Liver (tissue), 9 donors: ENCODE results near the gene GAPVD1. TPM values are rescaled to one million over a fixed set of nuclear protein-coding genes. Genes with fewer than 3 reads are reported as not detected.
"Not testable (repeated sequence)": the region's sequence is repeated elsewhere in the genome, so short reads cannot be mapped to it uniquely, and the experiment has no call there.

Experiments
- DNase-seq: peaks from one replicate; pipeline ENCODE4 v3.0.0-alpha.2; 2017; ENCODE audit warnings: low spot score
- H3K27ac ChIP-seq, 2 donors: one replicate each; pipeline ENCODE4 v1.7.0; 2013; ENCODE audit warnings: inconsistent platforms in 2 of 2, low read length in 2 of 2, control low read depth in 1 of 2, low read depth in 1 of 2, mild to moderate bottlenecking in 1 of 2
- H3K27me3 ChIP-seq, 4 donors: one replicate each; pipeline versions ENCODE4 v1.6.1 to v1.7.0; 2013; ENCODE audit warnings: low read length in 3 of 4, inconsistent platforms in 1 of 4, mild to moderate bottlenecking in 1 of 4, moderate library complexity in 1 of 4; ENCODE audit not compliant: control insufficient read depth in 4 of 4, insufficient read depth in 4 of 4
- H3K36me3 ChIP-seq, 4 donors: one replicate each; pipeline versions ENCODE4 v1.6.1 to v1.7.0; 2013; ENCODE audit warnings: low read length in 3 of 4, mild to moderate bottlenecking in 3 of 4, low read depth in 1 of 4, moderate library complexity in 1 of 4; ENCODE audit not compliant: control insufficient read depth in 4 of 4, insufficient read depth in 3 of 4
- H3K4me1 ChIP-seq, 4 donors: one replicate each; pipeline versions ENCODE4 v1.6.1 to v1.7.0; 2013; ENCODE audit warnings: low read length in 3 of 4, mild to moderate bottlenecking in 3 of 4, moderate library complexity in 1 of 4; ENCODE audit not compliant: control insufficient read depth in 4 of 4, insufficient read depth in 4 of 4
- H3K4me3 ChIP-seq, 3 donors: one replicate each; pipeline versions ENCODE4 v1.6.1 to v1.7.0; 2013; ENCODE audit warnings: low read length in 3 of 3, control low read depth in 1 of 3, low read depth in 1 of 3, mild to moderate bottlenecking in 1 of 3
- H3K9ac ChIP-seq, 2 donors: one replicate each; pipeline ENCODE4 v1.7.0; 2013; ENCODE audit warnings: low read length in 2 of 2, mild to moderate bottlenecking in 2 of 2, moderate library complexity in 2 of 2, control low read depth in 1 of 2, low read depth in 1 of 2
- H3K9me3 ChIP-seq, 4 donors: one replicate each; pipeline versions ENCODE4 v1.6.1 to v1.7.0; 2013; ENCODE audit warnings: low read length in 3 of 4; ENCODE audit not compliant: control insufficient read depth in 4 of 4
- FOXA1 ChIP-seq: IDR thresholded peaks from 2 replicates; pipeline ENCODE4 v1.6.1; 2016; ENCODE audit warnings: antibody characterized with exemption
- FOXA2 ChIP-seq: IDR thresholded peaks from 2 replicates; pipeline ENCODE4 v1.6.1; 2016; ENCODE audit warnings: antibody characterized with exemption
- GABPA ChIP-seq, 2 donors: IDR thresholded peaks in 1 of 2; conservative IDR thresholded peaks in 1 of 2; 2 replicates each; pipeline ENCODE4 v1.6.1; 2016; ENCODE audit warnings: antibody characterized with exemption in 2 of 2, mild to moderate bottlenecking in 1 of 2, moderate library complexity in 1 of 2
- HNF4A ChIP-seq, 2 donors: conservative IDR thresholded peaks; 2 replicates each; pipeline ENCODE4 v1.6.1; 2016; ENCODE audit warnings: antibody characterized with exemption in 2 of 2, mild to moderate bottlenecking in 2 of 2
- HNF4G ChIP-seq: IDR thresholded peaks from 2 replicates; pipeline ENCODE4 v1.6.1; 2016; ENCODE audit warnings: antibody characterized with exemption
- JUND ChIP-seq, 2 donors: IDR thresholded peaks; 2 replicates each; pipeline ENCODE4 v1.6.1; 2016; ENCODE audit warnings: antibody characterized with exemption in 2 of 2
- MAX ChIP-seq: IDR thresholded peaks from 2 replicates; pipeline ENCODE4 v1.6.1; 2016; ENCODE audit warnings: antibody characterized with exemption
- NR2F2 ChIP-seq: IDR thresholded peaks from 2 replicates; pipeline ENCODE4 v1.6.1; 2016; ENCODE audit warnings: antibody characterized with exemption
- RAD21 ChIP-seq, 2 donors: IDR thresholded peaks; 2 replicates each; pipeline ENCODE4 v1.6.1; 2016; ENCODE audit warnings: antibody characterized with exemption in 2 of 2, mild to moderate bottlenecking in 2 of 2
- REST ChIP-seq: IDR thresholded peaks from 2 replicates; pipeline ENCODE4 v1.6.1; 2016; ENCODE audit warnings: antibody characterized with exemption, mild to moderate bottlenecking
- RXRA ChIP-seq, 2 donors: IDR thresholded peaks; 2 replicates each; pipeline ENCODE4 v1.6.1; 2017 to 2018; ENCODE audit warnings: antibody characterized with exemption in 2 of 2, mild to moderate bottlenecking in 1 of 2
- SP1 ChIP-seq: IDR thresholded peaks from 2 replicates; pipeline ENCODE4 v1.6.1; 2018; ENCODE audit warnings: antibody characterized with exemption, mild to moderate bottlenecking
- TAF1 ChIP-seq: conservative IDR thresholded peaks from 2 replicates; pipeline ENCODE4 v1.6.1; 2016; ENCODE audit warnings: antibody characterized with exemption, mild to moderate bottlenecking
- YY1 ChIP-seq: IDR thresholded peaks from 2 replicates; pipeline ENCODE4 v1.6.1; 2016; ENCODE audit warnings: antibody characterized with exemption, mild to moderate bottlenecking
- ZBTB33 ChIP-seq: IDR thresholded peaks from 2 replicates; pipeline ENCODE4 v1.6.1; 2016; ENCODE audit warnings: antibody characterized with exemption
- WGBS: extraction: QIAGEN DNeasy Blood & Tissue Kit; methylation state at CpG from one replicate; pipeline ENCODE4 v1.1.7; 2013; 5-methylcytosine and 5-hydroxymethylcytosine counted together
- polyA plus RNA-seq, 2 donors: library from polyadenylated mRNA; stranded (reverse) in 1 of 2; unstranded in 1 of 2; fragments of 200-250 nt in 1 of 2; fragments of >200 nt in 1 of 2; fragmentation: Nextera tagmentation in 1 of 2; extraction: Ambion mirVana in 1 of 2; gene quantifications; one replicate each; pipeline versions ENCODE4 v1.2.1 to v1.2.3, GENCODE V29; 2013 to 2015
- total RNA-seq, 2 donors: library from RNA; depleted of rRNA; stranded (reverse); fragments of >200 nt; gene quantifications; one replicate each; pipeline ENCODE4 v1.2.3, GENCODE V29; 2014
- donor health status: healthy.
- donor health status: healthy.
- donor health status: healthy.
- donor health status: healthy.
- donor health status: healthy.

GAPVD1 gene
- total and polyA plus RNA-seq, 4 donors, result 5.5 to 89.7 (median 28.6) TPM

- 73% methylated on average over 5 of the region's 5 CpGs for WGBS
These were observed 47.4 kb upstream of the GAPVD1 start for GRCh38 chr9:125214186-125214585.

DNA sequence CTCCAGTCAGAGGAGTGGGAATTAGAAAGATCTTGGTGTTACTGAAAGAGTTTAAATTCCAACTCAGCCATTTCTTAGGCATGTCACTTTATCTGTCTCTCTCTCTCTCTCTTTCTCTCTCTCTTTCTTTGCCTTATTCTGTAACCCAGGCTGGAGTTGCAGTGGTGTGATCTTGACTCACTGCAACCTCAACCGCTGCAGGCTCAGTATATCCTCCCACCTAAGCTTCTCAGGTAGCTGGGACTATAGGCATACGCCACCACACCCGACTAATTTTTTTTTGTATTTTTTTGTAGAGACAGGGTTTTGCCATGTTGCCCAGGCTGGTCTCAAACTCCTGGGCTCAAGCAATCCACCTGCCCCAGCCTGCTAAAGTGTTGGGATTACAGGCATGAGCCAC is 43.0 kb upstream of the GAPVD1 start:
- no peak overlapping the region for H3K9ac ChIP-seq
- no peak for DNase-seq
- no peak overlapping the region for H3K27ac ChIP-seq
- no peak for TF ChIP-seq HNF4A (conservative IDR thresholded peaks at IDR 0.05)
- TF ChIP-seq GABPA (IDR thresholded peaks at IDR 0.05 in 1 of 2, conservative IDR thresholded peaks at IDR 0.05 in 1 of 2), result no peak
- no peak for TF ChIP-seq JUND (IDR thresholded peaks at IDR 0.05)
- no peak for TF ChIP-seq SP1
- TF ChIP-seq TAF1, result no peak
- no peak for TF ChIP-seq FOXA2
- no peak for TF ChIP-seq YY1
- TF ChIP-seq HNF4G, result no peak
- peaks cover 8 to 23% (median 18%) of the 10 kb centered on the region in 4 donors for H3K36me3 ChIP-seq
- H3K9me3 ChIP-seq, result no peaks in the 10 kb centered on the region
- H3K4me3 ChIP-seq, result no peak overlapping the region
- WGBS, result 98% methylated on average over 3 of the region's 3 CpGs
- peaks cover 0 to 6% (median 4%) of the 10 kb centered on the region in 4 donors for H3K4me1 ChIP-seq
- H3K27me3 ChIP-seq, result no peaks in the 10 kb centered on the region

More at GRCh38 chr9:125214186-125214585, 47.4 kb upstream of the GAPVD1 start:
- no peaks in the 10 kb centered on the region for H3K9me3 ChIP-seq
- H3K27me3 ChIP-seq, result no peaks in the 10 kb centered on the region
- TF ChIP-seq HNF4G (no peak), JUND (IDR thresholded peaks at IDR 0.05) (no peak), SP1 (no peak), FOXA2 (no peak), RAD21 (IDR thresholded peaks at IDR 0.05) (no peak), RXRA (IDR thresholded peaks at IDR 0.05) (no peak), MAX (no peak), ZBTB33 (no peak), GABPA (IDR thresholded peaks at IDR 0.05 in 1 of 2, conservative IDR thresholded peaks at IDR 0.05 in 1 of 2) (no peak), TAF1 (no peak)
- no peak for DNase-seq
- H3K4me3 ChIP-seq, result no peak overlapping the region
- peaks cover 4 to 34% (median 24%) of the 10 kb centered on the region in 4 donors for H3K36me3 ChIP-seq
- peaks cover 0 to 11% (median 4%) of the 10 kb centered on the region in 4 donors for H3K4me1 ChIP-seq
- H3K27ac ChIP-seq, result no peak overlapping the region
- H3K9ac ChIP-seq, result no peak overlapping the region

DNA sequence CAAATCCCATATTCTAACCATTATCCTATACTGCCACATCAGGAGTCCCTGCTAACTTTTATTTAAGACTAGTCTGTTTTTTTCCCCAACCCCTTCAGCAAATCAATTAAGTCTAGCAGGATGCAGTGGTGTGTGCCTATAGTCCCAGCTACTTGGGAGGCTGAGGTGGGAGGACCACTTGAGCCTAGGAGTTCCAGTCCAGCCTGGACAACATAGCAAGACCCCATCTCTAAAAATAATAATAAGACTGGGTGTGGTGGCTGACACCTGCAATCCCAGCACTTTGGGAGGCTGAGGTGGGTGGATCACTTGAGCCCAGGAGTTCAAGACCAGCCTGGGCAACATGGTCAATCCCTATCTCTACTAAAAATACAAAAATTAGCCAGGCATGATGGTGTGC is 36.8 kb upstream of the GAPVD1 start:
- not testable (repeated sequence) for H3K9ac ChIP-seq, H3K27ac ChIP-seq, H3K4me1 ChIP-seq, H3K9me3 ChIP-seq, H3K4me3 ChIP-seq, H3K27me3 ChIP-seq, DNase-seq
- peaks cover 14 to 29% (median 19%) of the 10 kb centered on the region in 4 donors for H3K36me3 ChIP-seq

DNA sequence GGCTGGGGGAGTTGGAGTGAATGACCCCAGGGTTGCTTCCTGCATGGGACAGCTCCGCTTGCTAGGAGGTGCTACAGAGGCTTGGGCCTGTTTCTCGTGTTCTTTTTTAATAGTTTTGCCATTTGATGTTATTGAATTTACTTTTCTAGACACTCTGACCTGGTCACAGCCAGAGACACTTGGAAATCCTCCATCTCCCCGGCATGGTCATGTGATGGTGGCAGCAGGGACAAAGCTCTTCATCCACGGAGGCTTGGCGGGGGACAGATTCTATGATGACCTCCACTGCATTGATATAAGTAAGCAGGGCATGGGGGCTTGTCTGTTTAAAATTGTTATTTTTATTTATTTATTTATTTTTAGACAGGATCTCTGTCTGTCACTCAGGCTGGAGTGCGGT is 33.9 kb upstream of the GAPVD1 start:
- Histone ChIP-seq H3K9me3 (no peaks in the 10 kb centered on the region), H3K36me3 (peaks cover 9 to 33% (median 21%) of the 10 kb centered on the region in 4 donors), H3K4me1 (peaks cover 0 to 4% (median 1%) of the 10 kb centered on the region in 4 donors), H3K27ac (no peak overlapping the region), H3K27me3 (no peaks in the 10 kb centered on the region), H3K4me3 (no peak overlapping the region), H3K9ac (no peak overlapping the region)
- no peak for TF ChIP-seq REST
- TF ChIP-seq JUND (IDR thresholded peaks at IDR 0.05), result no peak
- no peak for TF ChIP-seq RAD21 (IDR thresholded peaks at IDR 0.05)
- no peak for TF ChIP-seq FOXA1
- TF ChIP-seq NR2F2, result no peak
- no peak for TF ChIP-seq FOXA2
- no peak for DNase-seq
- 51% methylated on average over 6 of the region's 6 CpGs for WGBS
